ENCODE measurements around the gene FBN2.

Gene FBN2

DNA sequence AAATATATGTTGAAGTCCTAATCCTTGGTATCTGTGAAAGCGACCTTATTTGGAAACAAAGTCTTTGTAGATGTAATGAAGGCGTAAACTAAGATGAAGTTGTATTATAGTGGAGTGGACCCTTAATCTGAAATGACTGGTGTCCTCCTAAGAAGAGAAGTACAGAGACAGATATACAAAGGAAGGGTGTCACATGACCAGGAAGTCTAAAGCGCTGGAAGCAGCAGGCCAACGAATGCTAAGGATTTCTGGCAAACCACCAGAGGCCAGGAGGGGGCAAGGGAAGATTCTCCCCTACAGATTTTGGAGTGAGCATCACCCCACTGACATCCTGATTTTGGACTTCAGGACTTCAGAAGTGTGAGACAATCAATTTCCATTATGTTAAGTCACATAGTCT is 292.1 kb downstream of the FBN2 start:
- Histone ChIP-seq H3K36me3 (ENCODE audit: low read depth) (no peaks in the 10 kb centered on the region), H3K27me3 (ENCODE audit: insufficient read depth, poor library complexity, severe bottlenecking) (peaks cover 6% of the 10 kb centered on the region), H3K4me1 (ENCODE audit: insufficient read depth, poor library complexity, severe bottlenecking) (no peaks in the 10 kb centered on the region), H3K9me3 (ENCODE audit: severe bottlenecking) (no peaks in the 10 kb centered on the region), H3K27ac (ENCODE audit: poor library complexity, severe bottlenecking) (no peak overlapping the region), H3K4me3 (ENCODE audit: severe bottlenecking) (no peak overlapping the region)
- ATAC-seq (ENCODE audit: low read depth) (no peak), DNase-seq (ENCODE audit: low spot score) (no peak)
- TF ChIP-seq, protein P1, sequence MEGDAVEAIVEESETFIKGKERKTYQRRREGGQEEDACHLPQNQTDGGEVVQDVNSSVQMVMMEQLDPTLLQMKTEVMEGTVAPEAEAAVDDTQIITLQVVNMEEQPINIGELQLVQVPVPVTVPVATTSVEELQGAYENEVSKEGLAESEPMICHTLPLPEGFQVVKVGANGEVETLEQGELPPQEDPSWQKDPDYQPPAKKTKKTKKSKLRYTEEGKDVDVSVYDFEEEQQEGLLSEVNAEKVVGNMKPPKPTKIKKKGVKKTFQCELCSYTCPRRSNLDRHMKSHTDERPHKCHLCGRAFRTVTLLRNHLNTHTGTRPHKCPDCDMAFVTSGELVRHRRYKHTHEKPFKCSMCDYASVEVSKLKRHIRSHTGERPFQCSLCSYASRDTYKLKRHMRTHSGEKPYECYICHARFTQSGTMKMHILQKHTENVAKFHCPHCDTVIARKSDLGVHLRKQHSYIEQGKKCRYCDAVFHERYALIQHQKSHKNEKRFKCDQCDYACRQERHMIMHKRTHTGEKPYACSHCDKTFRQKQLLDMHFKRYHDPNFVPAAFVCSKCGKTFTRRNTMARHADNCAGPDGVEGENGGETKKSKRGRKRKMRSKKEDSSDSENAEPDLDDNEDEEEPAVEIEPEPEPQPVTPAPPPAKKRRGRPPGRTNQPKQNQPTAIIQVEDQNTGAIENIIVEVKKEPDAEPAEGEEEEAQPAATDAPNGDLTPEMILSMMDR (IDR thresholded peaks at IDR 0.05; ENCODE audit: poor library complexity, severe bottlenecking) = no peak

DNA sequence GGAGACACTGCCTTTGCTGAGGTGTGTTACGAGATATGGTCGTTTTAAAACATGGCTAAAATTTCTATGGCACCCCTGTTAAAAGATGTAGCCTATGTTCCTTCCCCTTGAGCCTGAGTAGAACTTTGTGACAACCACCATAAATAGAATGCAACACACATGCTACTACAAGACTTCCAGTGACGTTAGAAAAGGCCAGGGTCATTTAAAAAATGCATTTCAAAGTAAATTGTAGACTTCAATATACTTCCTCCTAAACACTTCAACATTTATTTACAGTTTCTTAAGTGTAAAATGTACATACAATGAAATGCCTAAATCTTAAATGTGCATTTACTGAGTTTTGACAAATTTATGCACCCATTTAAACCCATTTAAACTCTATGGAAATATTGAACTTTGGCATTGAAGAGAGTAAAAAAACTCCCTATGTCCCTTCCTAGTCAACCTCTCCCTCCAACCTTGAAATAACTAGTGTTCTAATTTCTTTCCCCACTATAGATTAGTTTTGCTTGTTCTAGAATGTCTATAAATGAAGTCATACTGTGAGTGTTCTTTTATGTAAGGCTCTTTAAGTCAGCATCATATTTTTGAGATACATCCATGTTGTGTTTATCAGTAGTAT is 294.0 kb downstream of the FBN2 start:
- no peaks in the 10 kb centered on the region for H3K36me3 ChIP-seq (ENCODE audit: low read depth)
- DNase-seq (ENCODE audit: low spot score) = no peak
- peaks cover 6% of the 10 kb centered on the region for H3K27me3 ChIP-seq (ENCODE audit: insufficient read depth, poor library complexity, severe bottlenecking)
- no peak for ATAC-seq (ENCODE audit: low read depth)
- no peak overlapping the region for H3K4me3 ChIP-seq (ENCODE audit: severe bottlenecking)
- H3K27ac ChIP-seq (ENCODE audit: poor library complexity, severe bottlenecking) = no peak overlapping the region
- no peaks in the 10 kb centered on the region for H3K9me3 ChIP-seq (ENCODE audit: severe bottlenecking)
- no peaks in the 10 kb centered on the region for H3K4me1 ChIP-seq (ENCODE audit: insufficient read depth, poor library complexity, severe bottlenecking)
- TF ChIP-seq, protein P1 (IDR thresholded peaks at IDR 0.05; ENCODE audit: poor library complexity, severe bottlenecking) = no peak

DNA sequence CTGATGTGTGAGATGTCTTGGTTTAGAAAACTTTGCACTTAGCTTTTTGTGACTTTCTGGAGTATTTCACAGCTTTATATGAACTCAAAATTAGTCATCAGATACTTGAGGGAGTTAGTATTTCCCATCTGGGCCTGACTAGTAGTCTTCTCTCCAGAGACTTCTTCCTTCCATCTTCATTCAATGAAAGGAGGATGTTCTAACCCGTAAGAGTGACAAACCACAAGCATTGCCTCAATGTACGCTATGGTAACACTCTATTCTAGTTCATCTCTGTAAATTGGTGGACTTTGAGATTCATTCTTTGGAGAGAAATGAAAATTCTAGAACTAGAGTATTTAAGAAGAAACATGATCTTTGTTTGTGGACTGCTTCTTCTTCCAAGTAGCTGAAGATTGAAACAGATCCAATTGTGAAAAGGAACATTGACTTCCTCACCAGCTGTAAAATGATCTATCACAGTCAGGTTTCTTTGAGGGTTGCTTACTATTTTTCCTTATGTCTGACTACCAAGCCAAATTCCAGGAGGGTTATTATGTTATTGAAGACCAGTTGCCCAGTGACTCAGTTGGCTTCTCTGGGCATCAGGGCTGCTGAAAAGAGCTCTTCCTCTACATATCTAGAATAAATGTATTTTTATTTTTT is 296.9 kb downstream of the FBN2 start:
- Histone ChIP-seq H3K27ac (ENCODE audit: poor library complexity, severe bottlenecking) (no peak overlapping the region), H3K27me3 (ENCODE audit: insufficient read depth, poor library complexity, severe bottlenecking) (no peaks in the 10 kb centered on the region), H3K4me1 (ENCODE audit: insufficient read depth, poor library complexity, severe bottlenecking) (no peaks in the 10 kb centered on the region), H3K36me3 (ENCODE audit: low read depth) (no peaks in the 10 kb centered on the region), H3K9me3 (ENCODE audit: severe bottlenecking) (no peaks in the 10 kb centered on the region), H3K4me3 (ENCODE audit: severe bottlenecking) (no peak overlapping the region)
- DNase-seq (ENCODE audit: low spot score) (no peak), ATAC-seq (ENCODE audit: low read depth) (no peak)
- TF ChIP-seq, protein P1 (IDR thresholded peaks at IDR 0.05; ENCODE audit: poor library complexity, severe bottlenecking) = no peak

DNA sequence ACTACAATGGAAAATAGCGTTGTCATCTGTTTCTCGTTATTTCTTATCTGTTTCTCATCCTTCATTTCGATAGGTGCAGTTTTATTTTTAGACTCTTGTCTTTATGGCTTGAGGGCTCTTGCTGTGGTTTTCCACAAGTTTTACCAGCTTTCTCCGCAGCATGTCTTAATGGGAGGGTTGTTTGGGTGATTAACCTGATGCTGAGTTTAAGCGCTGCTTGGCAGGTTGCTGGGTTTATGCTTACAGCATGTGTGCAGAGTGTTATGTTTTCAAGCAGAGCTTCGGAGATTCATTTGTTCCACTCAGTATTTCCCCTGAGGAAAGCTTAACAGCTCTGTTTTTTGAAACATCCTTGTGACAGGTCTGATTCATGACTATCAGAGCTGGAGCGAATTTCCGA is 300.5 kb downstream of the FBN2 start:
- ATAC-seq (ENCODE audit: low read depth) (no peak), DNase-seq (ENCODE audit: low spot score) (no peak)
- Histone ChIP-seq H3K4me1 (ENCODE audit: insufficient read depth, poor library complexity, severe bottlenecking) (no peaks in the 10 kb centered on the region), H3K27ac (ENCODE audit: poor library complexity, severe bottlenecking) (no peak overlapping the region), H3K36me3 (ENCODE audit: low read depth) (no peaks in the 10 kb centered on the region), H3K9me3 (ENCODE audit: severe bottlenecking) (no peaks in the 10 kb centered on the region), H3K27me3 (ENCODE audit: insufficient read depth, poor library complexity, severe bottlenecking) (no peaks in the 10 kb centered on the region), H3K4me3 (ENCODE audit: severe bottlenecking) (no peak overlapping the region)
- TF ChIP-seq, protein P1 (IDR thresholded peaks at IDR 0.05; ENCODE audit: poor library complexity, severe bottlenecking) = no peak

DNA sequence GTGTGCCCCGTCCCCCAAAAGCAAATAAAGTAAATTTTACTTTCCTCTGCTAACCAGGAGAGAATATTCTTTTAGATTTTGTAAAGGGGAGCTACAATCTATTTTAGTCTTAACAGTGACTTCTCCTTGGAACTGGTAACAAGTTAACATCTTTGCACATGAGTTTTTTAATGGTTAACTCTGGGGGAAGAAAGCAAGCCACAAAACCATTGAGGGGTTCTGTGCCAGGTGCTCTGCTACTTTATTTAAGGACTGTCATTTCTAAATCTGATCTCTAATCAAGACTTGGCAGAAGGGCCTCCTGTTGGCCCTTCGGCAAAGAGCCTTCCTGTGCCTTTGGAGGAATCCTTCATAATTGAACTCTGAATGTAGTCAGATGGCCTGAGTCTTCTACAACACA is 301.0 kb downstream of the FBN2 start:
- TF ChIP-seq, protein P1 (IDR thresholded peaks at IDR 0.05; ENCODE audit: poor library complexity, severe bottlenecking) = no peak
- H3K27ac ChIP-seq (ENCODE audit: poor library complexity, severe bottlenecking) = no peak overlapping the region
- ATAC-seq (ENCODE audit: low read depth) = no peak
- H3K9me3 ChIP-seq (ENCODE audit: severe bottlenecking) = no peaks in the 10 kb centered on the region
- no peak for DNase-seq (ENCODE audit: low spot score)
- H3K36me3 ChIP-seq (ENCODE audit: low read depth) = no peaks in the 10 kb centered on the region
- H3K4me3 ChIP-seq (ENCODE audit: severe bottlenecking) = no peak overlapping the region
- H3K27me3 ChIP-seq (ENCODE audit: insufficient read depth, poor library complexity, severe bottlenecking) = no peaks in the 10 kb centered on the region
- H3K4me1 ChIP-seq (ENCODE audit: insufficient read depth, poor library complexity, severe bottlenecking) = no peaks in the 10 kb centered on the region
